Kidney epithelial cell (primary cell): ENCODE results near the gene SF3B5. TPM values are rescaled to one million over a fixed set of nuclear protein-coding genes. Genes with fewer than 3 reads are reported as not detected.

Experiments
- DNase-seq: peaks from one replicate; pipeline ENCODE4 v3.0.0-alpha.2; 2010; ENCODE audit warnings: low read depth
- H3K27me3 ChIP-seq: 2 replicates; pipeline ENCODE4 v1.6.0; 2011; ENCODE audit warnings: low read length; ENCODE audit not compliant: control insufficient read depth, insufficient read depth
- H3K36me3 ChIP-seq: 2 replicates; pipeline ENCODE4 v1.5.1; 2011; ENCODE audit warnings: low read length; ENCODE audit not compliant: control insufficient read depth, insufficient read depth
- H3K4me3 ChIP-seq: 2 replicates; pipeline ENCODE4 v1.5.1; 2011; ENCODE audit warnings: low read depth, mild to moderate bottlenecking, control low read depth, low read length
- CTCF ChIP-seq: IDR thresholded peaks from 2 replicates; pipeline ENCODE4 v1.5.1; 2011; ENCODE audit warnings: mild to moderate bottlenecking, moderate library complexity, low read length, control low read depth, inconsistent platforms; ENCODE audit not compliant: insufficient read depth, poor library complexity, severe bottlenecking
- total RNA-seq: library from RNA; depleted of rRNA; stranded (reverse); fragments of >200 nt; gene quantifications from 2 replicates; pipeline ENCODE4 v1.2.3, GENCODE V29; 2015

The SF3B5 gene
- total RNA-seq, 1 donor from 2014 or later, result 157 TPM

- no peak for TF ChIP-seq CTCF
- Histone ChIP-seq H3K27me3 (no peaks in the 10 kb centered on the region), H3K36me3 (no peaks in the 10 kb centered on the region), H3K4me3 (no peak overlapping the region)
- DNase-seq, result no peak
Measured at GRCh38 chr6:144131248-144131709, 35.9 kb upstream of the SF3B5 start.

GRCh38 chr6:144129469-144129868, 34.1 kb upstream of the SF3B5 start:
- no peak for TF ChIP-seq CTCF
- Histone ChIP-seq H3K36me3 (no peaks in the 10 kb centered on the region), H3K4me3 (no peak overlapping the region), H3K27me3 (no peaks in the 10 kb centered on the region)
- no peak for DNase-seq

GRCh38 chr6:144127097-144127496, 31.7 kb upstream of the SF3B5 start:
- H3K4me3 ChIP-seq, result no peak overlapping the region
- no peaks in the 10 kb centered on the region for H3K27me3 ChIP-seq
- no peak for TF ChIP-seq CTCF
- DNase-seq, result no peak
- no peaks in the 10 kb centered on the region for H3K36me3 ChIP-seq

GRCh38 chr6:144123836-144124235, 28.5 kb upstream of the SF3B5 start:
- no peak for DNase-seq
- Histone ChIP-seq H3K36me3 (no peaks in the 10 kb centered on the region), H3K4me3 (no peak overlapping the region), H3K27me3 (no peaks in the 10 kb centered on the region)
- no peak for TF ChIP-seq CTCF

- no peaks in the 10 kb centered on the region for H3K36me3 ChIP-seq
- H3K4me3 ChIP-seq, result no peak overlapping the region
- no peak for TF ChIP-seq CTCF
- no peak for DNase-seq
- no peaks in the 10 kb centered on the region for H3K27me3 ChIP-seq
Measured at GRCh38 chr6:144123421-144123820, 28.0 kb upstream of the SF3B5 start.

GRCh38 chr6:144122861-144123260, 27.5 kb upstream of the SF3B5 start:
- DNase-seq, result no peak
- Histone ChIP-seq H3K4me3 (no peak overlapping the region), H3K27me3 (no peaks in the 10 kb centered on the region), H3K36me3 (no peaks in the 10 kb centered on the region)
- TF ChIP-seq CTCF, result no peak
